ENCODE results near the gene ELAVL3.

GRCh38 chr19:11507370-11508078 is 26.7 kb upstream of the ELAVL3 start:
- TF ChIP-seq POLR2AphosphoS5 (IDR thresholded peaks at IDR 0.05; ENCODE audit: low read depth, low read length) = no peak
- no peak for TF ChIP-seq POLR2A (IDR thresholded peaks at IDR 0.05; ENCODE audit: low read depth, low read length)

Measured in GM12892 (cell line).